ENCODE measurements around the gene MSI1.

DNA sequence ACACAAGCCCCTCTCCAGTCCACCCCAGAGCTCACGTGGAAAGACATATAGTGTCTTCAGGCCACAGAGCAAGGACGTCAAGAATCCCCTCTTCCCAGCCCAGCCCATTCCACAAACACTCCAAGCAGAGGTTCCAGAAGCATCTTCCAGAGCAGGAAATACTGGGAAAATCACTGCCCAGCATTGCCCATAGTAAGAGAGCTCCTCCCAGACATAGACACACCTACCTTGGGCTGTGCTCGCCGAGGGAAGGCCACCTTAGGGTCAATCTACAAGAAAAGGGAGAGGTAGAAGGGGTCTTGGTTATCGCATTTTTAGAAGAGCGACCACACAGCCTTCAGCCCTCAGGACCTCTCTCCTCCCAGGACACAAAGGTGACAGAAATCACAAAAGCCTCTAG is 4.5 kb downstream of the MSI1 start:
- TF ChIP-seq CTCF (conservative IDR thresholded peaks at IDR 0.05; ENCODE audit: low read depth, low read length) = no peak
- TF ChIP-seq EZH2 (IDR thresholded peaks at IDR 0.05; ENCODE audit: borderline replicate concordance, low read depth, low read length, poor library complexity, severe bottlenecking) = no peak
